Forelimb muscle (tissue), 1 donor: Measurements from ENCODE around the gene LAMB3. TPM values are rescaled to one million over a fixed set of nuclear protein-coding genes. Genes with fewer than 3 reads are reported as not detected.

Source experiments
- polyA plus RNA-seq: library from polyadenylated mRNA; unstranded; fragments of 120-200 nt; gene quantifications from one replicate; pipeline ENCODE4 v1.2.1, GENCODE V29; 2013; ENCODE audit not compliant: insufficient read length

LAMB3 gene
- polyA plus RNA-seq, 1 donor, result 0.70 TPM

Other genes with a start within 250 kb of the LAMB3 start
- not detected for gene CAMK1G, start 68.7 kb downstream of the LAMB3 start, polyA plus RNA-seq
- gene G0S2, start 23.0 kb upstream of the LAMB3 start, polyA plus RNA-seq, result 3.8 TPM
- not detected for gene HSD11B1, start 52.4 kb upstream of the LAMB3 start, polyA plus RNA-seq
- 3.1 TPM for gene TRAF3IP3, start 103.6 kb upstream of the LAMB3 start, polyA plus RNA-seq
- 2.3 TPM for gene C1orf74, start 132.1 kb upstream of the LAMB3 start, polyA plus RNA-seq
- 0.34 TPM for gene IRF6, start 153.7 kb upstream of the LAMB3 start, polyA plus RNA-seq
- 6.1 TPM for gene UTP25, start 175.5 kb upstream of the LAMB3 start, polyA plus RNA-seq